NB4 (cell line): ENCODE results near the gene FAM181A.

Experiments
- CTCF ChIP-seq: IDR thresholded peaks from one replicate; pipeline ENCODE4 v1.5.1; 2012; ENCODE audit warnings: low read depth, low read length
- MYC ChIP-seq: IDR thresholded peaks from 2 replicates; pipeline ENCODE4 v1.6.1; 2011; ENCODE audit warnings: low read depth, low read length
- POLR2A ChIP-seq: IDR thresholded peaks from 2 replicates; pipeline ENCODE4 v1.6.1; 2011; ENCODE audit warnings: mild to moderate bottlenecking; ENCODE audit not compliant: insufficient read length; ENCODE audit errors: extremely low read depth

DNA sequence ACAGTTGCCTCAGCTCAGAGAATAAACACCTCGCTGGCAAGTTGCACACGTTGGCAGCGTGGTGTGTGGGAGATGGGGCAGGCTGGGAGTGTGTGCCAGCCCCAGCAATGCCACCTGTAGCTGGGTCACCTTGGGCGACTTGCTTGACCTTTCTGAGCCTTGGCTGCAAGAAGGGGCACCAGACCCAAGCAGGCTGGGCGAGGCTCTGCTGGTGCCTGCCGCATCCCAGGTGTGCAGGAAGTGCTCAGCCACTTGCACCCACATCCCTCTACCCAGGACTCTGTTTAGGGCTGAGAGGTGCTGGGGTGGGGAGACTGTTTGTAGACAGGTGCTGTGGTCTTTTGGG lies 629 bp downstream of the FAM181A start:
- no peak for TF ChIP-seq CTCF
- TF ChIP-seq POLR2A: no peak
- no peak for TF ChIP-seq MYC
